Activated CD4-positive, alpha-beta T cell treated with anti-CD3 and anti-CD28 coated beads for 1 hour (primary cell): Measurements from ENCODE around the gene NMU.
"Not testable (repeated sequence)": the region's sequence is repeated elsewhere in the genome, so short reads cannot be mapped to it uniquely, and the experiment has no call there.

Experiments
- DNase-seq: peaks from one replicate; pipeline ENCODE4 v3.0.0-alpha.2; 2020

Gene NMU

GRCh38 chr4:55553441-55554201 lies 82.5 kb downstream of the NMU start:
- no peak for DNase-seq

DNA sequence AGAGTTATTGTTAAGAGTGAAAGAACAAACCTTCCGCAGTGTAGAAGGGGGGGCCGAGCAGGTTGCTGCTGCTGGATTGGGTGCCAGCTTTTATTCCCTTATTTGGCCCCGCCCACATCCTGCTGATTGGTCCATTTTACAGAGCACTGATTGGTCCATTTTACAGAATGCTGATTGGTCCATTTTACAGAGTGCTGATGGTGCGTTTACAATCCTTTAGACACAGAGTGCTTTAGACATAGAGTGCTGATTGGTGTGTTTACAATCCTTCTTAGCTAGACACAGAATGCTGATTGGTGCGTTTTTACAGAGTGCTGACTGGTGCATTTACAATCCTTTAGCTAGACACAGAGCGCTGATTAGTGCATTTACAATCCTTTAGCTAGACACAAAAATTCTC lies 84.1 kb downstream of the NMU start:
- DNase-seq, result not testable (repeated sequence)

GRCh38 chr4:55549888-55550287 lies 86.2 kb downstream of the NMU start:
- no peak for DNase-seq

- DNase-seq, result no peak
Measured at GRCh38 chr4:55547918-55548317, 88.2 kb downstream of the NMU start.

DNA sequence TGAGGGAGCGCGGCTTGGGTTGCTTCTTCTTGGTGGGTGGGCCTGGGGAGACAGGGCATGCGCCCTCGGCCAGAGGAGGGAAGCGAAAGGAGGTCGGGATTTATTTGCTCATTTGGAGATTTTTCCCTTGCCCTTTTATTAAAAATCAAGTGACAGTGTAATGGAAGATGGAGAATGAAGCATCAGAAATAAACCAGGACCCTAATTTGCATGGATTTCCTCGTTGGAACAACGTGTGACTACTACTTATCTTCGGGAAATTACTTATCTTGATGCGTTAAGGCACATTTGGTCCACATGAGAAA lies 88.7 kb downstream of the NMU start:
- no peak for DNase-seq

- DNase-seq, result peak; percentile 78
Measured at GRCh38 chr4:55546756-55547465, 89.2 kb downstream of the NMU start, which contains the start of gene CLOCK. TSS of gene CLOCK (minus strand) at chr4:55546909. CDS start at chr4:55482785, 64,124 bp downstream.

GRCh38 chr4:55546506-55546755 lies 89.7 kb downstream of the NMU start:
- no peak for DNase-seq

GRCh38 chr4:55545641-55546505 lies 90.2 kb downstream of the NMU start:
- DNase-seq, result peak; percentile 32
